Left forelimb (tissue), 1 donor: ENCODE results near the gene RANBP9.

Experiments used
- DNase-seq: peaks from one replicate; pipeline ENCODE4 v3.0.0-alpha.2; 2018; ENCODE audit warnings: low spot score

The RANBP9 gene

GRCh38 chr6:13711733-13712598 is at the start of gene RANBP9:
Gene RANBP9 (minus strand): TSS chr6:13711835. CDS start chr6:13711505, 330 bp downstream.
- peak; percentile 93 for DNase-seq

- DNase-seq: no peak
Observed at GRCh38 chr6:13760307-13761304, 49.0 kb upstream of the RANBP9 start.

DNA sequence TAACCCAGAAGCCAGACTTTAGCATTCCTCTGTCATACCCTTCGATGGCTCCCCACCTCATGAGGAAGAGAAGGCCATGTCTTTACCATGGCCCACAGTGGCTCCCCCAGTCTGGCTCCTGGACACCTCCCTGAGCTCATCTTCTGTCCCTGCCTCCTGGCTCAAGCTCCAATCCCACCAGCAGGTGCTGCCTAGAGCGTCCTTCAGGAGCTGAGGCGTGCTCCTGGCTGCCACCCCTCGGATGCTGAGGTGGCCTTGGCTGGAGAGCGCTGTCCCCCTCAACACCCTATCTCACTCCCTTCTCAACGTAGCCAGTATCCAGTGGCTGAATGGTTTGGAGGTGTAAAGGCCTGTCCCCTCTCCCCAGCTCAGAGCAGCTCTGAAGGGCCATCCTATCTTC is 47.4 kb upstream of the RANBP9 start:
- DNase-seq: no peak

DNA sequence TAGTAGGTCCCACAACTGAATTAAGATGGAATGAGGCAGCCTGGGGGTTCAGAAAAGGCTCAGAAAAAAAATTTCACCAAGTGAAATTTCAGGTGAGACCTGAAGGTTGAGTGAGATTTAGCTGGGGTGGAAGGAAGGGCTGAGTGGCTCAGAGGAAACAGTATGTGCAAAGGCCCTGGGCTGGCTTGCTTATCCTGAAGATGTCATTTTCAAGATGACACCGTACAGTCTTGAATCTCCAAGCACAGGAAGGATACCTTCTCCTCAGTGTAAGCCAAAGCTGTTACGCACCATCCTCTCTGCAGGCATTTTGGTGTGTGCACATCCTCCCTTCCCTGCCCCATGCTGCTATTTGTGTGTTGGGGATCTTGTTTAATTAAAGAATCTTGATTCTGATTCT is 43.0 kb upstream of the RANBP9 start:
- no peak for DNase-seq

- no peak for DNase-seq
Observed at GRCh38 chr6:13743736-13744127, 32.1 kb upstream of the RANBP9 start.

DNA sequence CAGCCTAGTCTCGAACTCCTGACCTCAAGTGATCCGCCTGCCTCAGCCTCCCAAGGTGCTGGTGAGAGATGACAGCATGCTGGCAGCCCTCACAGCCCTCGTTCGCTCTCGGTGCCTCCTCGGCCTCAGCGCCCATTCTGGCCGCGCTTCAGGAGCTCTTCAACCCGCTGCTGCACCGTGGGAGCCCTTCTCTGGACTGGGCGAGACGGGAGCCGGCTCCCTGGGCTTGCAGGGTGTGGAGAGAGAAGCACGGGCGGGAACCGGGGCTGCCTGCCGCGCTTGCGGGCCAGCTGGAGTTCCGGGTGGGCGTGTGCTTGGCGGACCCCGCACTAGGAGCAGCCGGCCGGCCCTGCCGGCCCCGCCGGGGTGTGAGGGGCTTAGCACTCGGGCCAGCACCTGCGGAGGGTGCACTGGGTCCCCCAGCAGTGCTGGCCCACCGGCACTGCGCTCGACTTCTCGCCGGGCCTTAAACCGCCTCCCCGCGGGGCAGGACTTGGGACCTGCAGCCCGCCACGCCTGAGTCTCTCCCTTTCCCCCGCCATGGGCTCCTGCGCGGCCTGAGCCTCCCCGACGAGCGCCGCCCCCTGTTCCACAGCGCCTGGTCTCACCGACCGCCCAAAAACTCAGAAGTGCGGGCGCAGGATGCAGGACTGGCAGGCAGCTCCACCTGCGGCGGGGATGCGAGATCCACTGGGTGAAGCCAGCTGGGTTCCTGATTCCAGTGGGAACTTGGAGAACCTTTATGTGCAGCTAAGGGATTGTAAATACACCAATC is 31.5 kb upstream of the RANBP9 start:
- no peak for DNase-seq

DNA sequence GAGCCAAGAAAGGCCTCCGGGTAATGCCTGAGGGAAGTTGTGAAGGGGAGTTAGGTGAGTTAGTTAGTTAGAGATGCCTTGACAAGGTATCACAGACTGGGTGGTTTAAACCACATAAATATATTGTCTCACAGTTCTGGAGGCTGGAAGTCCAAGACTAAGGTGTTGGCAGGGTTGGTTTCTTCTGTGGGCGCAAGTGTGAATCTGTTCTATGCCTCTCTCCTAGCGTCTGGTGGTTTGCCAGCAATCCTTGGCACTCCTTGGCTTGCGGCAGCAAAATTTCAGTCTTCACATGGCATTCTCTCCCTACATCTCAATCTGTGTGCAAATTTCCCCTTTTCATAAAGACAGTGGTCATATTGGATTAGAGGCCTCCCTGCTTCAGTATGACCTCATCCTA is 29.7 kb upstream of the RANBP9 start:
- DNase-seq: no peak

DNA sequence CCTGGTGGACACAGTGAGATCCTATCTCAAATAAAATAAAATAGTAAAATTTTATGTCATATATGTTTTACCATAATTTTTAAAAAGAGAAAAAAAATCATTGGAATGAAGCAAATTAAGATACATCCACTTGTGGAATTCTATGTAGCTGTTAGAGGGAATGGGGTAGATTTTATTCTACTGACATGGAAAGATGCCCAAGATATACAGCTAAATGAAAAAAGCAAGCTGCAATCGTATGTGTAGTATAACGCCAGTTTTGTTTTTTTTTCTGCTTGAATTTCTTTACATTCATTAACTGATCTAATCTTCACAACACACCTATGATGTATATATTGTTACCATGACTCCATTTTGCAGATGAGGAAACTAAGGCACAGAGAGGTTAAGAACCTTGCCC is 23.4 kb upstream of the RANBP9 start:
- no peak for DNase-seq

DNA sequence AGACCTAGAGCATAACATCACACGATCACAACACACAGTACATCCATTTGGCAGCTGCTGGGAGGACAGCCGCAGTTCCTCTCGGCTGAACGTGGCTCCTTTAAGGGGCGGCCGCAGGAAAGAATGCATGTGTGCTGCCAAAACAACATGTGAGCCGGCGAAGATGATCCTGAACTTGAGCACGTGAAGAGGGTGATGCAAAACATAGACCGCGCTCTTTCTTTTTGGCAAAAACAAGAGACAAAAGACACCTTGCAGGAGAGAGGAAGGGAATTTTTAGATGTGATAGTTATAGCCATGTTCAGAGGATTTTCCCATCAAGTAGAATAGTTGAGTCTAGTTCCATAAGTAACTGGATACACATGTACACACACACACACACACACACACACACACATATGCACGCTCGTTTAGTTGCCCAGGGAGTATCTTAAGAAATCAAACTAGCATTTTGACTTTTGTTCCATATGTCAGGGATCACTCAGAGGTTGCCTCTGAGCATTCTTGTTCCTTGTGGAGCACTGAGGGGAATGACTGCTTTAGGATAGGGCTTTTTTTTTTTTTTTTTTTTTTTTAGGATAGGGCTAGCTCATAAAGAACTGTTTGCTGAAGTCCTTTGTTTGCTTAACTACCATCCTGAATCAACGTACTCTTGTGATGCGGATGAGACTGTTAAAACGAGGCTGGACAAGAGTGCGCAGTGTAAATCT is 21.7 kb upstream of the RANBP9 start:
- DNase-seq: peak; percentile 78

- no peak for DNase-seq
Observed at GRCh38 chr6:13730704-13731103, 19.1 kb upstream of the RANBP9 start.

DNA sequence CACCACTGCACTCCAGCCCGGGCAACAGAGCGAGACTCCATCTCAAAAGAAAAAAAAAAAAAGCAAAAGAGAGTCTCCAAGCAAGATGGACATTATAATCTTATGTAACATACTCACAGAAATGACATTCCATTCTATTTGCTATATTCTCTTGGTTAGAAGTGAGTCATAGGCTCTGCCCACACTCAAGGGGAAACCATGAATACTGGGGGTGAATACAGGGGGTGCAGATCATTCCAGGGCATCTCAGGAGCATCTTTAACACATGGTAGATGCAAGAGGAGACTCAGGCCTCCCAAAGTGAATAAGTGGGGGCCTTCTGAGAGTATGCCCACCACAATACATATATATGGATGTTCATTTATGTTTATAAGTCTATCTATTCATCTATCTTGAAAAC is 18.3 kb upstream of the RANBP9 start:
- DNase-seq: no peak

DNA sequence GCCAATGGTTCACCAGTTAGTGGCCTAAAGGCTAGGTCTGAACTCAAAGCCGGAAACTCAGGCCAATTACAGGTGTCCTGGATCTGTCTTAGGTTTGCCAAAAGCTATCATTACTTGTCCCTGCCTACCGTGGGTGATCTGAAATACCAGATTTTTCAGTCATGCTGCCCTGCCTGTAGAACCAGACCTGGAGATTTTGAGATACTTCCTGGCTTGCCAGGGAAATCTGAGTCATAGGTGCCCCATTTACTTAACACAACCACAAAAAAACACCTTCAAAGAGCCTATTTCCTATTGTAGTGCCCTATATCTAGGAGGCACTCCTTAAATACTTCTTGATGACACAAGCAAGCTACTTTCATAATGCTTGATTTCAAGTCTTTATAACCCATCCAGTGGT is 13.9 kb upstream of the RANBP9 start:
- DNase-seq: no peak

GRCh38 chr6:13725052-13725451 is 13.4 kb upstream of the RANBP9 start:
- no peak for DNase-seq

DNA sequence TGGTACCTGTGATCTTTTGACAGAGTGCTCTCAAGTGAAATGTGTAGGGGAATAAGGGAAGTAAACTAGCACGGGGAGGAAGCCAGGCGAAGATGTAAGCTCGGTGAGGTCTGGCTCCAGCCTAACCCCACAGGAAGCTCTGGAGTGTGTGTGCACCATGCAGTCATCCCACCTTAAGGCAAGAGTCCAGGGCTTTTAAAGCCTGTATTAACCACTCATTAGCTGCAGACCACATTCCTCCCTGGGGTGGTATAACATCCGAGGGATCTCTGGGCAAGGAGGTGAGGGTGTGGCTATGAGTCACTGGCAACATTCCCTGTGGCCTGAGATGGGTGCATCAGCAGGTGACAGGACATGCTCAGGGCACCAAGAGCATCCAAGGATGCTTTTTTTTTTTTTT is 12.5 kb upstream of the RANBP9 start:
- no peak for DNase-seq

DNA sequence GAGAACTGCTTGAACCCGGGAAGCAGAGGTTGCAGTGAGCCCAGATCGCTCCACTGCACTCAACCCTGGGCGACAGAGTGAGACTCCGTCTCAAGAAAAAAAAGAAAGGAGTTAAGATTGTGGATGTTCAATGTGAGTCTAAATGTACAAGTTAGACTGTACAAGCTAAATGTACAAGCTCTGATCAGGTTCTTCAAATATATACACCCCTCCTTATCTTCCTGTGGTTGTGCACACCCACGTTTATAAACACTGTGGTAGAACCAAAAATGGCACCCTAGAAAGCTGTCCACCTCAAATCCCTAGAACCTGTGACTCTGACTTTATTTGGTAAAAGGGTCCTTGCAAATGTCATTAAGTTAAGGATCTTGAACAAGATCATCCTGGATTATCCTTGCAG is 11.2 kb upstream of the RANBP9 start:
- no peak for DNase-seq

- DNase-seq: no peak
Observed at GRCh38 chr6:13718123-13718458, 6.5 kb upstream of the RANBP9 start.

DNA sequence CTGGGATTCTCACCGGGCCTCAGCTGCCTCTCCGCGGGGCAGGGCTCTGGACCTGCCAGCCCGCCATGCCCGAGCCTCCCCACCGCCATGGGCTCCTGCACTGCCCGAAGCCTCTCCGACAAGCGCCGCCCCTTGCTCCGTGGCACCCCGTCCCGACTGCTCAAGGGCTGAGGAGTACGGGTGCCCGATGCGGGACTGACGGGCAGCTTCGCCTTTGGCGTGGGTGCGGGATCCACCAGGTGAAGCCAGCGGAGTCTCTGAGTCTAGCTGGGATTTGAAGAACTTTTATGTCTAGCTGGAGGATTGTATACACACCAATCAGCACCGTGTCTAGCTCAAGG is 5.3 kb upstream of the RANBP9 start:
- DNase-seq: no peak

- no peak for DNase-seq
Observed at GRCh38 chr6:13716225-13716954, 4.8 kb upstream of the RANBP9 start.

GRCh38 chr6:13715444-13715883 is 3.8 kb upstream of the RANBP9 start:
- no peak for DNase-seq

DNA sequence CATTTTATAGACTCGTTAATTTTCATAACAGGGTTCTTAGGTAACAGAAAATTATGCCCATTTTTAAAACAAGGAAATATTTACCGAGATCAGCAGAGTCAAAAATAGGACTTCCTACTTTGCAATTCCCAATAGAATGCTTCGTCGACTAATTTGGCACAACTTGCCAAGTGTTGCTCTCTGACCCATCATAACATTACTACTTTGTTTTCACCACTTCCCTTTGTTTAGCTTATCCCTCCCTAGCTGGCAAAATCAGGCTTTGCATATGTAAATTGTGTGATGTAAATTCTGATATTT is 914 bp upstream of the RANBP9 start:
- no peak for DNase-seq

GRCh38 chr6:13711324-13711732 is 307 bp downstream of the RANBP9 start:
- no peak for DNase-seq
